Activated CD8-positive, alpha-beta memory T cell treated with anti-CD3 and anti-CD28 coated beads for 1 hour (primary cell): Measurements from ENCODE around the gene CDKN2A.
A peak's percentile ranks its signal among the peaks of the same experiment; 100 is the strongest.
"Not testable (repeated sequence)": the region's sequence is repeated elsewhere in the genome, so short reads cannot be mapped to it uniquely, and the experiment has no call there.

Experiments
- DNase-seq, 2 donors: peaks; one replicate each; pipeline ENCODE4 v3.0.0-alpha.2; 2020; ENCODE audit warnings: low read depth in 1 of 2; ENCODE audit errors: extremely low read depth in 1 of 2

The CDKN2A gene

DNA sequence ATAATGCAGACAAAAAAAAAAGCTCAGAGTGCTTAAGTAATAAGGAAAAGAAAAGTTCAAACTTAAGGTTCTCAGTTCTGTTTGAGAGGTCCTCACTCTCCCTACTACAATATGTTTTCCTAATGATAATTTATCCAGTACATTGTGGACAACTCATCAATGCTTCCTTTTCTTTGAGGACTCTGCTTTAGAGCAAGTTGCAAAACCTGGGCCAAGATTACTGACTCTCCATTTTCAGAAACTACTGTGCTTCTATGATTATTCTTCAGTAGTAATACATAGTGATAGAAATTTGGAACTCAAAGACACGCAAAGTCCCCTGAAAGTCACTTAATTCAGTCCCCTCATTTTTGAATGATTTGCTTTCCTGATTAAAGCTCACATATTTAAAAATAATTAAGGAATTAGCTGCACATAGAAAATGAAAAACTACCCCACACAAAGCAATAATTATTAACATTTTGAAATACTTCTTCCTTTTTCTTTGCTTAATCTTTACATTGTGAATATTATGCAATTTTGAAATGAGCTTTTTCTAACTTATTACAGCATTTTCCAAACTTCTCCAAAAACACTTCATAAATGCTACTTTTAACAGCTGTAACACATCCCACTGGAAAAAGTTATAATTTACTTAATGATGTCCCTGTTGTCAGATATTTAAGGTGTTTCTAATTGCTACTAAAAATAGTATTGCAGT lies 11.2 kb downstream of the CDKN2A start:
- no peak for DNase-seq

DNA sequence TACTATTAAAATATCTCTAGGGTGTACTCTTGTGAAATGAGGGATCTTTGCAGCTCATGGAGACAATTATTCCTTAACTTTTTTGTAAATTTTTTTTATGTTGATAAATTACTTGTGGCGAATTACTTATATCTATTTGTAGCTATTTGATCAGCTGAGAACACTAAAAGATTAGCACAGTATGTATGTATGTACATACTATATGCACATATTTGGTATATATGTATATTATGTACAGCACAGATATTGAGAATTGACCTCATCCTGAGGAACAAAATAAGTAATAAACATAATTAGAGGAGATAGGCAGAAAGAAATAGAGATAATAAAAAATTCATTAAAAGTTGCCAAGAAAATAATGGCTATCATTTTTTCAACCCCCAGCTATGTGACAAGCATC lies 11.8 kb downstream of the CDKN2A start:
- no peak for DNase-seq

DNA sequence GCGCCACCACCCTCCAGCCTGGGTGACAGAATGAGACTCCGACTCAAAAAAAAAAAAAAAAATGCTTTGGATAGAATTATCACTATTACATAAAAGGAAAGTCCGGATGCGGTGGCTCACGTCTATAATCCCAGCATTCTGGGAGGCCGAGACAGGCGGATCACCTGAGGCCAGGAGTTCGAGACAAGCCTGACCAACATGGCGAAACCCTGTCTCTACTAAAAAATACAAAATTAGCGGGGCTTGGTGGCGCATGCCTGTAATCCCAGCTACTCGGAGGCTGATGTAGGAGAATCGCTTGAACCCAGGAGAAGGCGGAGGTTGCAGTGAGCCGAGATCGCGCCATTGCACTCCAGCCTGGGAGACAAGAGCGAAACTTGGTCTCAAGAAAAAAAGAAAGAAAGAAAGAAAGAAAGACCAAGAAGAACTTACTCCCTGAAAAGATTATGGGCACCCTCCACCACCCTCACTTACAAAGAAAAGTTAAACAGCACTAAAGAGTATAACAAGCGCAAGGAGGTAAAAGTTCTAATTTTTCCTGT lies 17.8 kb downstream of the CDKN2A start:
- DNase-seq = no peak

DNA sequence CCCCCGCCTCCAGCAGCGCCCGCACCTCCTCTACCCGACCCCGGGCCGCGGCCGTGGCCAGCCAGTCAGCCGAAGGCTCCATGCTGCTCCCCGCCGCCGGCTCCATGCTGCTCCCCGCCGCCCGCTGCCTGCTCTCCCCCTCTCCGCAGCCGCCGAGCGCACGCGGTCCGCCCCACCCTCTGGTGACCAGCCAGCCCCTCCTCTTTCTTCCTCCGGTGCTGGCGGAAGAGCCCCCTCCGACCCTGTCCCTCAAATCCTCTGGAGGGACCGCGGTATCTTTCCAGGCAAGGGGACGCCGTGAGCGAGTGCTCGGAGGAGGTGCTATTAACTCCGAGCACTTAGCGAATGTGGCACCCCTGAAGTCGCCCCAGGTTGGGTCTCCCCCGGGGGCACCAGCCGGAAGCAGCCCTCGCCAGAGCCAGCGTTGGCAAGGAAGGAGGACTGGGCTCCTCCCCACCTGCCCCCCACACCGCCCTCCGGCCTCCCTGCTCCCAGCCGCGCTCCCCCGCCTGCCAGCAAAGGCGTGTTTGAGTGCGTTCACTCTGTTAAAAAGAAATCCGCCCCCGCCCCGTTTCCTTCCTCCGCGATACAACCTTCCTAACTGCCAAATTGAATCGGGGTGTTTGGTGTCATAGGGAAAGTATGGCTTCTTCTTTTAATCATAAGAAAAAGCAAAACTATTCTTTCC lies 19.3 kb downstream of the CDKN2A start:
- no peak for DNase-seq

DNA sequence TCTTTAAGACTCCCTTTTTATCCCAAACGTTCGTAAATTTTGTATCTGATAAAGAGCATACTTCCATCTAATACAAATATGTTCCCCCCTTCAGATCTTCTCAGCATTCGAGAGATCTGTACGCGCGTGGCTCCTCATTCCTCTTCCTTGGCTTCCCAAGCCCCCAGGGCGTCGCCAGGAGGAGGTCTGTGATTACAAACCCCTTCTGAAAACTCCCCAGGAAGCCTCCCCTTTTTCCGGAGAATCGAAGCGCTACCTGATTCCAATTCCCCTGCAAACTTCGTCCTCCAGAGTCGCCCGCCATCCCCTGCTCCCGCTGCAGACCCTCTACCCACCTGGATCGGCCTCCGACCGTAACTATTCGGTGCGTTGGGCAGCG lies 19.9 kb downstream of the CDKN2A start:
- no peak for DNase-seq

DNA sequence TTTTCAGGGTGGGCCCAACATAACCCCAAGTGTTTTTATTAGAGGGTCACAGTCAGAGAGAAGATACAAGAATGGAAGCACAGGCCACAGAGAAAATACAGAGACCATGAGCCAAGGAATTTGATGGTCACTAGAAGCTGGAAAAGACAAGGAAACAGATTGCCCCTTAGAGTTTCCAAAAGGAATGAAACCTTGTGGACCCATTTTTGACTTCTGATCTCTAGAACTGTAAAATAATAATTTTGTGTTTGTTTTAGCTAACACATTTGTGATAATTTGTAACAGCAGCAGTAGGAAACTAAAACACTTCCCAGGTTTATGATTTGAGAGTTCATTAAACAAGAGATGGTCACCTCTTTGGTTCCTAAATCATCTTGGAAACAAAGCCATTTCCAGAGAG lies 21.8 kb downstream of the CDKN2A start:
- DNase-seq = no peak

DNA sequence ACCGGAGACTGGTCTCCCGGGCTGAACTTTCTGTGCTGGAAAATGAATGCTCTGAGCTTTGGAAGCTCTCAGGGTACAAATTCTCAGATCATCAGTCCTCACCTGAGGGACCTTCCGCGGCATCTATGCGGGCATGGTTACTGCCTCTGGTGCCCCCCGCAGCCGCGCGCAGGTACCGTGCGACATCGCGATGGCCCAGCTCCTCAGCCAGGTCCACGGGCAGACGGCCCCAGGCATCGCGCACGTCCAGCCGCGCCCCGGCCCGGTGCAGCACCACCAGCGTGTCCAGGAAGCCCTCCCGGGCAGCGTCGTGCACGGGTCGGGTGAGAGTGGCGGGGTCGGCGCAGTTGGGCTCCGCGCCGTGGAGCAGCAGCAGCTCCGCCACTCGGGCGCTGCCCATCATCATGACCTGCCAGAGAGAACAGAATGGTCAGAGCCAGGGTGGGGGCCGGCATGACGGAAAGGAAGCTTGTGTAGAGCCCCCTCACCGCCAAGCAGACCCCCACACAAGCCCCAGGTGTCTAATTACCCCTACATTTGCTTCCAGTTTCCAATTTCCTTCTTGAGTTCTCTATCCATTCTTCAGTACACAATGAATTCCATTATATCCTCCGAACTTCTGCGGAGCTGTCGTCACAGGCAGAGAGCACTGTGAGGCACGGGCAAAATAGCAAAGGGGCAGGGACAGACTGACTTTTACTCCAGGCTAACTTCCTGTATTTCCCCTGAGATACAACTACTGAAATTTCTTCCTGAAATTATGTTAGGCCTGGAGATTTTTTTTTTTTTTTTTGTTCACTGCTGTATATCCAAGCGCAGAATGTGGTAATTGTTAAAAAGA lies 23.2 kb downstream of the CDKN2A start:
- DNase-seq = no peak

DNA sequence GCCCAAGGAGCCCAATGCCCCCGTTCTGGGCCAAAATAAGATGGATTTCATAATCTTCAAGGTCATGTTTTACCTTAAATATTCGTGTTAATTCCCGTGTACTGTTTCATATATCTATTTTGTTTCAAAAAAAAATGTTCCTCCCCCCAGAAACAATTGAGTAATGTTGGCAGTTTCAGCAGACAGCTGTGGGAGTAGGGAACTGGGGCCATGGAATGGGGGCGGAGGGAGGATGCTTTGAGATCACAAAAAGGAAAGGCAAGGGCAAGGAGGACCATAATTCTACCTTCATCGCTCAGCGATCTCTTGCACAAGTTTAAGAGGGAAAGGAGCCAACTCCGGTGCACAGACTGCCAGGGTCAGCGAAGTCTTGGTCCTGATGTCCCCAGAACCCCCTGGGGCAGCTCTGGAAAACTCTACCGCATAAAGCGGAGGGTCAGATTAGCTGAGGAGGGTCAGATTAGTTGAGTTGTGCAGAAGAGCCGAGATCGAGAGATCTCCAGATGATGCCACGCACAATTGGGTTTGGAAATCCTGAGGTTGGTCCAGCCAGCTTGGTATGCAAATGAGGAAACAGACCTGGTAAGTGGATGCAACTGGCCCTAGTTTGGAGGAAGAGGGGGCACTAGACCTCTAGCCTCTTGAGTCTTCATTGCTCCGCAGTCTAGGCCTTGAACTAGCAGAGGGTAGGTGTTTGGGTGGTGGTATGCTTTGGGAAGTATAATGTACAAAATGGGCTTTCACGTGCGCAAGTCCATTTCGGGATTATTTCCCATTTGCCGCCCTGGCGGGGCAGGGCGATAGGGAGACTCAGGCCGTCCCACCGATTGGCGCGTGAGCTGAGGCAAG lies 24.0 kb downstream of the CDKN2A start:
- DNase-seq = no peak

DNA sequence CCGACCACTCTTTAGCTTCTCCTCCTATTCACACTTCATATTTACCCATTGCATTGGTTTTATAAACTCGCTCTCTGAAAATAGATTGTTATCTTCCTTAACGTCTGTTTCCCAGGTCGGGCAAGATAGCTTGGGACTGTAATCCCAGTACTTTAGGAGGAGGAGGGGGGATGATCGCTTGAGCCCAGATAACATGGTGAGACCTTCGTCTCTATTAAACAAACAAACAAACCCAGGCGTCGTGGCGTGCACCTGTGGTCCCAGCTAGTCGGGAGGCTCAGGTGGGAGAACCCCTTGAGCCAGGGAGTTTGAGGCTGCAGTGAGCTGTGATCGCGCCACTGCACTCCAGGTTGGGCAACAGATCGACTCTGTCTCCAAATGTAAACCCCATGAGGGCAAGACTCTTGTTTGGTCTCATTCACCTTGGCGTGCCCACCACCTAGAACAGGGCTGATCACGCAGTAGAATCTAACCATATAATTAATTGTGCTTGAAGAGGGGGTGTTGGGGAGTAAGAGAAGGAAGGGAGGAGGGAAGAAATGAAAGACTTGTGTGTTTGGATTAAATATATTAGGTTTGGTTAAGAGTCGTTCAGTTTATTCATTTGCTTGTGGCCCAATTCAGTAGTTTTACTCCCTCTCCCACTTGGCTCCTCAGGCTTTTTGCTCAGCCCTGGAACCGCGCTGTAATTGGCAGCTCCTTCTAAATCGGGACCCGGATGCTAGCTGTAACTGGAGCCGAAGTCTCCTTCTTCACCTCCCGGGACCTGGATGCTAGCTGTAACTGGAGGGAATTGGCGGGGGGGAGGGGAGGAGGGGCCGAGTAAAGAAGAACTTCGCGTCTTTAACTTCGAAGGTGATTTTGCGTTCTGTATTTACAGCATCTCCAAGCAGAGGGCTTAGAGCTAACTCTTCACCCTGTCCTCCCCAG lies 24.9 kb downstream of the CDKN2A start:
- no peak for DNase-seq

DNA sequence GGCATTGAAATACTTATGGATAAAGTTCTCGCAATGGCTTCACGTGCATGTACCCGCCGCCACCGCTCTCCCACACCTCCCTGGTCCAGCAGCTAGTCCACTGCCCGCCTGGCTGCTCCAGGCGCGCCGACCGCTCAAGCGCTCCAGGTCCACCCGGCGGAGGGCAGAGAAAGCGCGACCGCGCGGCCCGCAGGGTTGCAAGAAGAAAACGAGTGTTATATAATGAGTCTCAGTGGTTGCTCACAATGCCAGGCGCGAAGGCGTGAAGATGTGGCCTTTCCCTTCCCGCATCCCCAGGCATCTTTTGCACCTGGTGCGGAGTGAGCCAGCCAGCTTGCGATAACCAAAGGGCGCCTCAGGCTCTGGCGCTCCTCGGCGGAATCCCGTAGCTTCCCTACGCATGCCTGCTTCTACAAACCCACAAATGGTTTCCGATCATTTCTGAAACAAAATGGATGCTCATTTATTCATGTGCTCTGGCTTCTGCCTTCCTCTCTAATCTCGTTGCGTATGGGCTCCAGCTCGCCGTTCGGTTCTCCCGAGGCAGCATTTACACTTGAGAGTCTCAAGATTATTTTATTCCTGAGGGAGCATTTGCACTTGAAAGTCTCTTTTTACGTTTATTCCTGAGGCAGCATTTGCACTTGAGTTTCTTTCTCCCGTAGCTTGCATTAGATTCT lies 25.7 kb downstream of the CDKN2A start:
- no peak for DNase-seq

DNA sequence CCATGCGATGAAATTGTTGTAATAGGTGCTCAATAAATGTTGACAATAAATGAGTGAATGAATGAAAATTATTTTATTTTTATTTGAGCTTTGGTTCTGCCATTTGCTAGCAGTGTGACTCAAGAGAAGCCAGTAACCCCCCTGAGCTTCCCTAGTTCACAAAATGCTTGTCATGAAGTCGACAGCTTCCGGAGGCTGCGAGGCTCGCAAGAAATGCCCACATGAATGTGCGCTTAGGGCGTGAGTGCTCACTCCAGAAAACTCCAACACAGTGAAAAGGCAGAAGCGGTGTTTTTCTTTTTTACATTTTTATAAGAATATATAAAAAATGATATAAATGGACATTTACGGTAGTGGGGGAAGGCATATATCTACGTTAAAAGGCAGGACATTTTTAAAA lies 26.5 kb downstream of the CDKN2A start:
- DNase-seq = no peak

DNA sequence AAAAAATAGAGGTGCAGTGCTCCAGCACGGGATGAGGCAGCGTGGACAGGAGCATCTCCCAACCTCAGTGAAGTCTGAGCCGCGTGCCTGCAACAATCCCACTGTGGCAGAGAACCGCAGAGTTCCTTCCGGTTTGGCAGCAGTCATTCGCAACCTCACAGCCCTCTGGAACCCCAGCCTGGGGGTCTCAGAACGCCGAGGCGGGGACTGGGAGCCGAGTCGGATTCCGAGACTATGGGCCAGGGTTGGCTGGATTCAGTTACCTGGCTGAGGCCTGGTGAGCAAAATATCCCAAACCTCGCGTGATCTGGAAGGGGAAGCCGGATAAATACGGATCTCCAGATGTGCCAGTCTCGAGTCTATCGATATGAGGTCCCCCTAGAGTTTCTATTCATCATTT lies 27.0 kb downstream of the CDKN2A start:
- DNase-seq = no peak

DNA sequence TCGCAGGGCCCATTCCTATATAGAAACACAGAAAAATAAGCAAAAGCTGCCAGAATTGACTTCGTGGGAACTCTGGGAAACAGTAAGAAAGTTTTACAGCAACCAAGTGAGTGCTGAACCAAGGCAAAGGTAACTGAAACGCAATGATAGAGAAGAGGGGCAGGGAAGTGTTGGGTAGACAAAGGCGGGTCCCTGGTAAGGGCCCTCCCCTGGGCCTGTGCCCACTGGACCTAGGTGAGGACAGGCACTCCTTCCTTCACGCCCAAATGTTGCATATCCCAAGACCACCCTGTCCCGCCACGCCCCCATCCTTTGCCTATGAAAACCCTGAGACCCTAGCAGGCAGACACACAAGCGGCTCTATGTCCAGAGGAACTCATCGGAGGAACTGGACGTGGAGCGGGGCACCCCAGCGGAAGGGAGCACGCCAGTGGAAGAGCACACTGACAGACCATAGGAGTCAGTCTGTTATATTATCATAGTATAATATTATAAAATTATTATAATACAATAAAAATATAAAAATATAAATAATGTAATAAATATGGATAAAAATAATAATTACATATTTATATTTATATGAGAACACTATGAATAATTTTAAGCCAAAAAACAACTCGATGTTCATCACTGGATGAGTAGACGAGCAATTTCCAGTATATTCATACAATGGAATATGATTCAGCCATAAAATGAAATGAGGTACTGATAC lies 27.9 kb downstream of the CDKN2A start:
- DNase-seq = no peak

DNA sequence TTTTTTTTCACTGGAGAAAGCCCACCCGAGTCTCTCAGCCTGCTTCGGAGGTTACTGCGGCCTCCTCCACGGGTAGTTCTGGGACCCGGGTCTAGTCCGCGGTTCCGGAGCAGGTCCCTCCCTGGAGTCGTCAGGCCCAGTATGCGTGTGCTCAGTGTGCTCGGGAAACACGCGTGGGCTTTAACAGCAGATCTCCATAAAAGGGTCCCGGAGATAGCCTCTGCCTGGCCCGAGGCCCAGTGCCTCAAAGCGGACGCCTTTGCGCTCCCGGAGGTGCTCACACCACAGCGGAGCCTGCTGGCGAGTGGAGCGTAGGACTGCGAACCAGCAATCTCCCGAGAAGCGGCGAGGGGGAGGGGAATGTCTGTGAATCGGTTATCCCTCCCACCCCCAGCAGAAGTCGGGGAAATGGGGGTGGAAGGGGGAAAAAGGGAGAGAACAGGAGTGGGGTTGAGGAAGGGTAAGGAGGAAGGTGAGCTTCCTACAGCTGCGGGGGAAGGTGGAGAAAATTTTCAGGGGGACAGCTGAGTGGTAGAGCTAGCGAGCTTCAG lies 28.7 kb downstream of the CDKN2A start:
- DNase-seq = no peak

DNA sequence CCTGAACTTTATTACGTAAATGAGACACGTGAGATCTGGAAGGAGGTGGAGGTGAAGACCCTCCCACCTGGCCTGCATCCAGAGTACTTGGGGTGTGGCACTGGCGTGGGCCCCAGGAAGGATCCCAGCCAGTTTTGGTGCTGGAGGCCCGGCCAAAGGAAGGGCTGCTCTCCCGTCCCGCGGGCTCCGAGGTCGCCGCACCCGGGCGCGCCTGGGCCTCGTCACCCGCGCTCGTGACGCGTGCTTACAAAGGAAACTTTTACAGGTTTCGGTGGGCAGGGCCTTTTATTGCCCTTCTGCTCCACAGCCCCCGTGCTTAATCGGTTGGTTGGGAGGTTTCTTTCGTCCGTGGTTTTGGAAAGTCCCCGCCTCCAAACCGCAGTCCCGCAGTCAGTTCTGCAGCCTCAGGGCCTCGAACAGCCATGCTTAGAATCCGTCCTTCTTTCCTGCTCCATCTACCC lies 29.2 kb downstream of the CDKN2A start:
- DNase-seq = peak in 1 of 2 donors; percentile 19

DNA sequence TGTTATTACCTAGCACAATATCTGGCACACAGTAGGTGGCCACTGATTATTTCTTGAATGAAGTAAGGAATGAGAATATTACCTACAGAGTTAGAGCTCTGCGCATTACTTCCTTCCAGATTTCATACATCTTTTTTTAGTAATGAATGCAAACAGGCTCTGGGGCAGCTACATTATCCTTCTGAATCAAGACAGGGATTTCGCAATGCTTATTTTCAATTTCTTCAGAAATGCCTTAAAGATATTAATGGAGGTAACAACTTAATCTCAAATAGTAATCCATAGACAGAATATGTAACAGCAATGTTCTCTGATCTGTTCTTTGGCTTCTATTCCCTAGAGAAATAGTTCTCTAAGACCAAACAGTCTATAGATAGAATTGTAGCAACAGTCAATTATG lies 32.6 kb downstream of the CDKN2A start:
- no peak for DNase-seq

DNA sequence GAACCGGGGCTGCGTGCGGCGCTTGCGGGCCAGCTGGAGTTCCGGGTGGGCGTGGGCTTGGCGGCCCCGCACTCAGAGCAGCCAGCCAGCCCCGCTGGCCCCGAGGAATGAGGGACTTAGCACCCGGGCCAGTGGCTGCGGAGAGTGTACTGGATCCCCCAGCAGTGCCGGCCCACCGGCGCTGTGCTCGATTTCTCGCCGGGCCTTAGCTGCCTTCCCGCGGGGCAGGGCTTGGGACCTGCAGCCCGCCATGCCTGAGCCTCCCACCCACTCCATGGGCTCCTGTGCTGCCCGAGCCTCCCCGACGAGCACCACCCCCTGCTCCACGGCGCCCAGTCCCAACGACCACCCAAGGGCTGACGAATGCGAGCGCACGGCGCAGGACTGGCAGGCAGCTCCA lies 34.9 kb downstream of the CDKN2A start:
- not testable (repeated sequence) for DNase-seq

DNA sequence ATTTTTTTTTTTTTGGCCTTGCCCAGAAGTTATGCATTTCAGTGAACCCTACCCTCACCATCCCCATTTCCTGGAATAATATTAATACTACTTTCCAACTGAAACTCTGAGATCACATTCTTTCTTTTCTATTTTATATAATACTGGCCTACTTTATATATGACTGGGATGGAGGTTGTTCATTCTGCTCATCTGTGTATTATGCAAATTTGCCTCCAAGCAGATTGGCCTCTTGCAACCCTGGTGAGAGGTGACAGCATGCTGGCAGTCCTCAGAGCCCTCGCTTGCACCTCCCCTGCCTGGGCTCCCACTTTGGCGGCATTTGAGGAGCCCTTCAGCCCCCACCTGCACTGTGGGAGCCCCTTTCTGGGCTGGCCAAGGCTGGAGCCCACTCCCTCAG lies 35.4 kb downstream of the CDKN2A start:
- DNase-seq = no peak
